Measurements from ENCODE around the gene ANKRD17.

The ANKRD17 gene

GRCh38 chr4:73181231-73181630 is 77.4 kb downstream of the ANKRD17 start:
- peak; percentile 95 for TF ChIP-seq SPI1 (IDR thresholded peaks at IDR 0.05; ENCODE audit: low read depth, low read length)
- no peak for TF ChIP-seq POLR2A (IDR thresholded peaks at IDR 0.05; ENCODE audit: low read depth, low read length)
- DNase-seq (ENCODE audit: insufficient read length, low spot score), result no peak
- FAIRE-seq, result no peak

- no peak for TF ChIP-seq TAF1 (IDR thresholded peaks at IDR 0.05; ENCODE audit: low read depth, low read length)
- no peak for TF ChIP-seq SPI1 (IDR thresholded peaks at IDR 0.05; ENCODE audit: low read depth, low read length)
- TF ChIP-seq POU2F2 (IDR thresholded peaks at IDR 0.05; ENCODE audit: low read depth, low read length), result no peak
- no peak for TF ChIP-seq PAX5 (IDR thresholded peaks at IDR 0.05; ENCODE audit: insufficient read depth, low read length, severe bottlenecking)
- no peak for TF ChIP-seq POLR2AphosphoS5 (IDR thresholded peaks at IDR 0.05; ENCODE audit: low read depth, low read length)
- no peak for TF ChIP-seq POLR2A (IDR thresholded peaks at IDR 0.05; ENCODE audit: low read depth, low read length)
- DNase-seq (ENCODE audit: insufficient read length, low spot score) (no peak), FAIRE-seq (no peak)
Observed at GRCh38 chr4:73178389-73178788, 80.2 kb downstream of the ANKRD17 start.

- TF ChIP-seq POLR2AphosphoS5 (IDR thresholded peaks at IDR 0.05; ENCODE audit: low read depth, low read length) (no peak), TAF1 (IDR thresholded peaks at IDR 0.05; ENCODE audit: low read depth, low read length) (no peak), POLR2A (IDR thresholded peaks at IDR 0.05; ENCODE audit: low read depth, low read length) (no peak), SPI1 (IDR thresholded peaks at IDR 0.05; ENCODE audit: low read depth, low read length) (no peak), PAX5 (IDR thresholded peaks at IDR 0.05; ENCODE audit: insufficient read depth, low read length, severe bottlenecking) (no peak), POU2F2 (IDR thresholded peaks at IDR 0.05; ENCODE audit: low read depth, low read length) (no peak)
- FAIRE-seq (no peak), DNase-seq (ENCODE audit: insufficient read length, low spot score) (no peak)
Observed at GRCh38 chr4:73172161-73172560, 86.4 kb downstream of the ANKRD17 start.

- FAIRE-seq (no peak), DNase-seq (ENCODE audit: insufficient read length, low spot score) (no peak)
- TF ChIP-seq POLR2A (IDR thresholded peaks at IDR 0.05; ENCODE audit: low read depth, low read length) (no peak), POLR2AphosphoS5 (IDR thresholded peaks at IDR 0.05; ENCODE audit: low read depth, low read length) (no peak), POU2F2 (IDR thresholded peaks at IDR 0.05; ENCODE audit: low read depth, low read length) (no peak), TAF1 (IDR thresholded peaks at IDR 0.05; ENCODE audit: low read depth, low read length) (no peak), SPI1 (IDR thresholded peaks at IDR 0.05; ENCODE audit: low read depth, low read length) (no peak), PAX5 (IDR thresholded peaks at IDR 0.05; ENCODE audit: insufficient read depth, low read length, severe bottlenecking) (no peak)
Observed at GRCh38 chr4:73170518-73171198, 87.9 kb downstream of the ANKRD17 start.

- no peak for TF ChIP-seq PAX5 (IDR thresholded peaks at IDR 0.05; ENCODE audit: insufficient read depth, low read length, severe bottlenecking)
- TF ChIP-seq TAF1 (IDR thresholded peaks at IDR 0.05; ENCODE audit: low read depth, low read length), result no peak
- TF ChIP-seq POU2F2 (IDR thresholded peaks at IDR 0.05; ENCODE audit: low read depth, low read length), result no peak
- no peak for TF ChIP-seq SPI1 (IDR thresholded peaks at IDR 0.05; ENCODE audit: low read depth, low read length)
- no peak for TF ChIP-seq POLR2A (IDR thresholded peaks at IDR 0.05; ENCODE audit: low read depth, low read length)
- TF ChIP-seq POLR2AphosphoS5 (IDR thresholded peaks at IDR 0.05; ENCODE audit: low read depth, low read length), result no peak
- DNase-seq (ENCODE audit: insufficient read length, low spot score), result no peak
- FAIRE-seq, result no peak
Observed at GRCh38 chr4:73166212-73166611, 92.4 kb downstream of the ANKRD17 start.

- no peak for TF ChIP-seq TAF1 (IDR thresholded peaks at IDR 0.05; ENCODE audit: low read depth, low read length)
- TF ChIP-seq SPI1 (IDR thresholded peaks at IDR 0.05; ENCODE audit: low read depth, low read length), result no peak
- no peak for TF ChIP-seq POLR2AphosphoS5 (IDR thresholded peaks at IDR 0.05; ENCODE audit: low read depth, low read length)
- no peak for TF ChIP-seq POU2F2 (IDR thresholded peaks at IDR 0.05; ENCODE audit: low read depth, low read length)
- TF ChIP-seq PAX5 (IDR thresholded peaks at IDR 0.05; ENCODE audit: insufficient read depth, low read length, severe bottlenecking), result no peak
- TF ChIP-seq POLR2A (IDR thresholded peaks at IDR 0.05; ENCODE audit: low read depth, low read length), result no peak
- no peak for FAIRE-seq
- DNase-seq (ENCODE audit: insufficient read length, low spot score), result no peak
Observed at GRCh38 chr4:73161527-73162185, 96.9 kb downstream of the ANKRD17 start.

- no peak for FAIRE-seq
- TF ChIP-seq POU2F2 (IDR thresholded peaks at IDR 0.05; ENCODE audit: low read depth, low read length) (no peak), POLR2A (IDR thresholded peaks at IDR 0.05; ENCODE audit: low read depth, low read length) (no peak), POLR2AphosphoS5 (IDR thresholded peaks at IDR 0.05; ENCODE audit: low read depth, low read length) (no peak), TAF1 (IDR thresholded peaks at IDR 0.05; ENCODE audit: low read depth, low read length) (no peak), PAX5 (IDR thresholded peaks at IDR 0.05; ENCODE audit: insufficient read depth, low read length, severe bottlenecking) (no peak), SPI1 (IDR thresholded peaks at IDR 0.05; ENCODE audit: low read depth, low read length) (no peak)
Observed at GRCh38 chr4:73156394-73156793, 102.2 kb downstream of the ANKRD17 start.

GRCh38 chr4:73152893-73153292 is 105.7 kb downstream of the ANKRD17 start:
- no peak for DNase-seq (ENCODE audit: insufficient read length, low spot score)
- TF ChIP-seq SPI1 (IDR thresholded peaks at IDR 0.05; ENCODE audit: low read depth, low read length) (no peak), POU2F2 (IDR thresholded peaks at IDR 0.05; ENCODE audit: low read depth, low read length) (no peak), TAF1 (IDR thresholded peaks at IDR 0.05; ENCODE audit: low read depth, low read length) (no peak), POLR2AphosphoS5 (IDR thresholded peaks at IDR 0.05; ENCODE audit: low read depth, low read length) (no peak), PAX5 (IDR thresholded peaks at IDR 0.05; ENCODE audit: insufficient read depth, low read length, severe bottlenecking) (no peak), POLR2A (IDR thresholded peaks at IDR 0.05; ENCODE audit: low read depth, low read length) (no peak)
- FAIRE-seq, result no peak

More at GRCh38 chr4:73156394-73156793, 102.2 kb downstream of the ANKRD17 start:
- DNase-seq (ENCODE audit: insufficient read length, low spot score), result no peak

- no peak for TF ChIP-seq POLR2AphosphoS5 (IDR thresholded peaks at IDR 0.05; ENCODE audit: low read depth, low read length)
- no peak for TF ChIP-seq POLR2A (IDR thresholded peaks at IDR 0.05; ENCODE audit: low read depth, low read length)
- no peak for TF ChIP-seq POU2F2 (IDR thresholded peaks at IDR 0.05; ENCODE audit: low read depth, low read length)
- TF ChIP-seq PAX5 (IDR thresholded peaks at IDR 0.05; ENCODE audit: insufficient read depth, low read length, severe bottlenecking), result no peak
- TF ChIP-seq TAF1 (IDR thresholded peaks at IDR 0.05; ENCODE audit: low read depth, low read length), result no peak
- no peak for TF ChIP-seq SPI1 (IDR thresholded peaks at IDR 0.05; ENCODE audit: low read depth, low read length)
- no peak for FAIRE-seq
Observed at GRCh38 chr4:73142995-73143547, 115.5 kb downstream of the ANKRD17 start.

More at GRCh38 chr4:73142995-73143547, 115.5 kb downstream of the ANKRD17 start:
- no peak for DNase-seq (ENCODE audit: insufficient read length, low spot score)
